ENCODE data around the gene ZFP91.

Gene ZFP91

GRCh38 chr11:58647141-58647699 is 68.4 kb downstream of the ZFP91 start:
- ATAC-seq (replicated peaks) (no peak), DNase-seq (no peak)
- Mint-ChIP-seq H3K36me3 (ENCODE audit: insufficient read depth) (no peaks in the 10 kb centered on the region), H3K9me3 (no peaks in the 10 kb centered on the region), H3K27me3 (peaks cover 0 to 15% of the 10 kb centered on the region in 2 donors), H3K27ac (peak overlapping the region in 1 of 2 donors; percentile 18), H3K4me1 (ENCODE audit: low read depth in 2 of 2) (no peaks in the 10 kb centered on the region), H3K4me3 (no peak overlapping the region)

GRCh38 chr11:58647866-58648265 is 69.0 kb downstream of the ZFP91 start:
- no peak overlapping the region for H3K4me3 Mint-ChIP-seq
- peak overlapping the region in 1 of 2 donors; percentile 18 for H3K27ac Mint-ChIP-seq
- ATAC-seq (replicated peaks): no peak

GRCh38 chr11:58649623-58650022 is 70.8 kb downstream of the ZFP91 start:
- DNase-seq: no peak
- Mint-ChIP-seq H3K4me1 (ENCODE audit: low read depth in 2 of 2) (peaks cover 6 to 8% of the 10 kb centered on the region in 2 donors), H3K4me3 (no peak overlapping the region), H3K9me3 (no peaks in the 10 kb centered on the region), H3K27ac (no peak overlapping the region), H3K27me3 (peaks cover 6 to 15% of the 10 kb centered on the region in 2 donors), H3K36me3 (ENCODE audit: insufficient read depth) (no peaks in the 10 kb centered on the region)
- ATAC-seq (replicated peaks): no peak

More at GRCh38 chr11:58647866-58648265, 69.0 kb downstream of the ZFP91 start:
- DNase-seq: no peak
- Mint-ChIP-seq H3K27me3 (peaks cover 0 to 15% of the 10 kb centered on the region in 2 donors), H3K36me3 (ENCODE audit: insufficient read depth) (no peaks in the 10 kb centered on the region), H3K9me3 (no peaks in the 10 kb centered on the region), H3K4me1 (ENCODE audit: low read depth in 2 of 2) (no peaks in the 10 kb centered on the region)

GRCh38 chr11:58650496-58650895 is 71.6 kb downstream of the ZFP91 start:
- H3K27me3 Mint-ChIP-seq: peaks cover 6 to 15% of the 10 kb centered on the region in 2 donors
- no peaks in the 10 kb centered on the region for H3K36me3 Mint-ChIP-seq (ENCODE audit: insufficient read depth)
- no peaks in the 10 kb centered on the region for H3K9me3 Mint-ChIP-seq
- no peak for DNase-seq
- H3K27ac Mint-ChIP-seq: no peak overlapping the region
- H3K4me1 Mint-ChIP-seq (ENCODE audit: low read depth in 2 of 2): peaks cover 6 to 8% of the 10 kb centered on the region in 2 donors
- no peak overlapping the region for H3K4me3 Mint-ChIP-seq
- ATAC-seq (replicated peaks): no peak

GRCh38 chr11:58652726-58653280 is 73.9 kb downstream of the ZFP91 start:
- Mint-ChIP-seq H3K4me3 (no peak overlapping the region), H3K27me3 (peaks cover 6 to 10% of the 10 kb centered on the region in 2 donors), H3K4me1 (ENCODE audit: low read depth in 2 of 2) (peaks cover 6 to 8% of the 10 kb centered on the region in 2 donors), H3K27ac (no peak overlapping the region), H3K36me3 (ENCODE audit: insufficient read depth) (no peaks in the 10 kb centered on the region), H3K9me3 (no peaks in the 10 kb centered on the region)
- DNase-seq (no peak), ATAC-seq (replicated peaks) (no peak)

GRCh38 chr11:58654079-58654907 is 75.4 kb downstream of the ZFP91 start:
- no peaks in the 10 kb centered on the region for H3K9me3 Mint-ChIP-seq
- H3K4me3 Mint-ChIP-seq: no peak overlapping the region
- H3K27me3 Mint-ChIP-seq: peaks cover 6% of the 10 kb centered on the region in 2 donors
- DNase-seq (peak; percentile 67 to 70 (median 67)), ATAC-seq (replicated peaks) (peak; percentile 99)
- no peaks in the 10 kb centered on the region for H3K36me3 Mint-ChIP-seq (ENCODE audit: insufficient read depth)
- no peak overlapping the region for H3K27ac Mint-ChIP-seq
- peaks cover 6 to 8% of the 10 kb centered on the region in 2 donors for H3K4me1 Mint-ChIP-seq (ENCODE audit: low read depth in 2 of 2)

GRCh38 chr11:58654908-58655296 is 76.0 kb downstream of the ZFP91 start:
- no peak for DNase-seq
- Mint-ChIP-seq H3K27me3 (peaks cover 6 to 7% of the 10 kb centered on the region in 2 donors), H3K4me3 (no peak overlapping the region), H3K27ac (no peak overlapping the region), H3K9me3 (no peaks in the 10 kb centered on the region), H3K36me3 (ENCODE audit: insufficient read depth) (no peaks in the 10 kb centered on the region), H3K4me1 (ENCODE audit: low read depth in 2 of 2) (peaks cover 6 to 8% of the 10 kb centered on the region in 2 donors)
- no peak for ATAC-seq (replicated peaks)

- H3K27me3 Mint-ChIP-seq: peaks cover 11 to 13% of the 10 kb centered on the region in 2 donors
- no peak for DNase-seq
- no peaks in the 10 kb centered on the region for H3K36me3 Mint-ChIP-seq (ENCODE audit: insufficient read depth)
- H3K4me1 Mint-ChIP-seq (ENCODE audit: low read depth in 2 of 2): peaks cover 6 to 8% of the 10 kb centered on the region in 2 donors
- H3K9me3 Mint-ChIP-seq: no peaks in the 10 kb centered on the region
- no peak for ATAC-seq (replicated peaks)
- H3K4me3 Mint-ChIP-seq: no peak overlapping the region
- H3K27ac Mint-ChIP-seq: no peak overlapping the region
These were observed 77.5 kb downstream of the ZFP91 start for GRCh38 chr11:58656348-58656747.

GRCh38 chr11:58658623-58659022 is 79.8 kb downstream of the ZFP91 start:
- H3K4me1 Mint-ChIP-seq (ENCODE audit: low read depth in 2 of 2): peaks cover 6 to 8% of the 10 kb centered on the region in 2 donors
- ATAC-seq (replicated peaks) (no peak), DNase-seq (no peak)
- no peak overlapping the region for H3K27ac Mint-ChIP-seq
- H3K27me3 Mint-ChIP-seq: peaks cover 29 to 30% of the 10 kb centered on the region in 2 donors
- no peaks in the 10 kb centered on the region for H3K9me3 Mint-ChIP-seq
- no peaks in the 10 kb centered on the region for H3K36me3 Mint-ChIP-seq (ENCODE audit: insufficient read depth)
- no peak overlapping the region for H3K4me3 Mint-ChIP-seq

- ATAC-seq (replicated peaks) (no peak), DNase-seq (no peak)
- H3K27ac Mint-ChIP-seq: no peak overlapping the region
- no peaks in the 10 kb centered on the region for H3K36me3 Mint-ChIP-seq (ENCODE audit: insufficient read depth)
- H3K4me3 Mint-ChIP-seq: no peak overlapping the region
- no peaks in the 10 kb centered on the region for H3K9me3 Mint-ChIP-seq
- peaks cover 1 to 2% of the 10 kb centered on the region in 2 donors for H3K4me1 Mint-ChIP-seq (ENCODE audit: low read depth in 2 of 2)
- H3K27me3 Mint-ChIP-seq: peaks cover 33 to 38% of the 10 kb centered on the region in 2 donors
These were observed 80.5 kb downstream of the ZFP91 start for GRCh38 chr11:58659404-58659803.

- H3K36me3 Mint-ChIP-seq (ENCODE audit: insufficient read depth): no peaks in the 10 kb centered on the region
- H3K27me3 Mint-ChIP-seq: peaks cover 36 to 41% of the 10 kb centered on the region in 2 donors
- no peaks in the 10 kb centered on the region for H3K4me1 Mint-ChIP-seq (ENCODE audit: low read depth in 2 of 2)
- H3K4me3 Mint-ChIP-seq: no peak overlapping the region
- DNase-seq (no peak), ATAC-seq (replicated peaks) (no peak)
- H3K9me3 Mint-ChIP-seq: no peaks in the 10 kb centered on the region
- H3K27ac Mint-ChIP-seq: no peak overlapping the region
These were observed 81.2 kb downstream of the ZFP91 start for GRCh38 chr11:58659910-58660570.
